Immature natural killer cell (primary cell): ENCODE measurements around the gene PCARE. TPM values are rescaled to one million over a fixed set of nuclear protein-coding genes. Genes with fewer than 3 reads are reported as not detected.

Source experiments
- DNase-seq, 3 donors: peaks; one replicate each; pipeline ENCODE4 v3.0.0; 2022; ENCODE audit warnings: mixed read lengths in 1 of 3
- H3K27ac Mint-ChIP-seq, 6 donors: one replicate each; pipeline ENCODE4 v1.8.0; 2020; ENCODE audit warnings: mixed read lengths in 6 of 6, mild to moderate bottlenecking in 5 of 6, inconsistent platforms in 4 of 6, moderate library complexity in 3 of 6
- H3K27me3 Mint-ChIP-seq, 3 donors: one replicate each; pipeline ENCODE4 v1.8.0; 2020 to 2021; ENCODE audit warnings: low read depth in 3 of 3, mild to moderate bottlenecking in 3 of 3, mixed read lengths in 3 of 3, moderate library complexity in 3 of 3, inconsistent platforms in 1 of 3
- H3K36me3 Mint-ChIP-seq, 3 donors: one replicate each; pipeline ENCODE4 v1.8.0; 2020; ENCODE audit warnings: mixed read lengths in 3 of 3, inconsistent platforms in 2 of 3, mild to moderate bottlenecking in 2 of 3
- H3K4me1 Mint-ChIP-seq, 2 donors: one replicate each; pipeline ENCODE4 v1.8.0; 2020; ENCODE audit warnings: inconsistent platforms in 2 of 2, mild to moderate bottlenecking in 2 of 2, mixed read lengths in 2 of 2, moderate library complexity in 1 of 2
- H3K4me3 Mint-ChIP-seq, 5 donors: one replicate each; pipeline ENCODE4 v1.8.0; 2020; ENCODE audit warnings: mild to moderate bottlenecking in 5 of 5, mixed read lengths in 5 of 5, inconsistent platforms in 3 of 5, moderate library complexity in 3 of 5
- H3K9me3 Mint-ChIP-seq, 6 donors: one replicate each; pipeline ENCODE4 v1.8.0; 2020; ENCODE audit warnings: mild to moderate bottlenecking in 6 of 6, mixed read lengths in 6 of 6, inconsistent platforms in 4 of 6, moderate library complexity in 3 of 6
- polyA plus RNA-seq, 3 donors: library from polyadenylated mRNA; unstranded; fragments of 300-500 nt; fragmentation: Illumina TruSeq; gene quantifications; one replicate each; pipeline ENCODE4 v1.2.3, GENCODE V29; 2021

PCARE gene
- polyA plus RNA-seq, 3 donors from 2014 or later, result not detected

GRCh38 chr2:29014811-29015421 lies 59.4 kb downstream of the PCARE start:
- Mint-ChIP-seq H3K4me1 (peaks cover 83 to 94% of the 10 kb centered on the region in 2 donors), H3K27me3 (peaks cover 17 to 43% (median 39%) of the 10 kb centered on the region in 3 donors), H3K36me3 (peaks cover 8 to 17% (median 9%) of the 10 kb centered on the region in 3 donors), H3K9me3 (no peaks in the 10 kb centered on the region), H3K27ac (peak overlapping the region; percentile 99 to 100 (median 100)), H3K4me3 (peak overlapping the region; percentile 87 to 95 (median 93))
- peak; percentile 85 to 87 (median 85) for DNase-seq

DNA sequence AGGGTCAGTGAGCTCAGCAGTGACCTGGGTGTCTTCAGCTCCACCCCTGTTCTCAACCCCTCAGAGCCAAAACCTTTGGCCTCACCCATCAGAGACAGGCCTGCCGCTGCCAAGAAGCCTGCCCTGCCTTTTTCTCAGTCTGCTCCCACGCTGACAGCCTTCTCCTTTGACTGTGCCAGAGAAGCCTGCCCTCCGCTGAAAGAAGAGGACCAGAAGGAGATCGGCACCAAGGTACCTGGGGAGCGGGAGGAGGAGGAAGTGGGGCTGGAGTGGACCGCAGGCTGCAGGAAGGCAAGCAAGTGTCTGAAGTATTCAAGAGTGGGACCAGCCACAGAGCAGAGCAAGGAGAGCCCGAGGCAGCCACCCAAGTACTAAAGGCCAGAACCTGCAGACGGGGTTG lies 60.0 kb downstream of the PCARE start:
- no peak for DNase-seq
- Mint-ChIP-seq H3K9me3 (no peaks in the 10 kb centered on the region), H3K4me3 (peak overlapping the region; percentile 87 to 95 (median 93)), H3K4me1 (peaks cover 84 to 94% of the 10 kb centered on the region in 2 donors), H3K27ac (peak overlapping the region; percentile 99 to 100 (median 100)), H3K27me3 (peaks cover 19 to 47% (median 39%) of the 10 kb centered on the region in 3 donors), H3K36me3 (peaks cover 3 to 11% (median 4%) of the 10 kb centered on the region in 3 donors)

DNA sequence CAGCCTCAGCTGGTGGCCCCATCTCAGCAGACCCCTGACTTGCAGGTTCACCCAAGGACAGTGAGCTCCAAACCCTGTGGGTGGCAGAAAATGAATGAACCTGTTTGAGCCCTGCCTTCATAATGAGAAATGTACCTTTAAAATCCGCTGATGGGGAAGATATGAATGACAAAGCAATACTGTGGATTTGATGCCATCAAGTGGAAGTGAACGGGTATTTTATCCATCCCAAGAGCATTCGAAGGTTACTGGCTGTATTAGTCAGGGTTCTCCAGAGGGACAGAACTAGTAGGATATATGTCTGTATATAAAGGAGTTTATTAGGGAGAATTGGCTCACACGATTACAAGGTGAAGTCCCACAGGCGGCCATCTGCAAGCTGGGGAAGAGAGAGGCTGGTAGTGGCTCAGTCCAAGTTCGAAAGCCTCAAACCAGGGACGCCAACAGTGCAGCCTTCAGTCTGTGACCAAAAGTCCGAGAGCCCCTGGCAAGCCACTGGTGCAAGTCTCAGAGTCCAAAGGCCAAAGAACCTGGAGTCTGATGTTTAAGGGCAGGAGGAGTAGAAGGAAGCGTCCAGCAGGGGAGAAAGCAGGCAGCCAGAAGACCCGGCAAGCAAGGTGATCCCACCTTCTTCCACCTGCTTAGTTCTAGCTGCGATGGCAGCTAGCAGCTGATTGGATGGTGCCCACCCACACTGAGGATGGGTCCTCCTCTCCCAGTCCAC lies 61.1 kb downstream of the PCARE start:
- DNase-seq, result peak in 2 of 3 donors; percentile 14 to 25
- H3K27ac Mint-ChIP-seq, result peak overlapping the region; percentile 99 to 100 (median 100)
- peaks cover 0 to 8% (median 4%) of the 10 kb centered on the region in 3 donors for H3K36me3 Mint-ChIP-seq
- no peaks in the 10 kb centered on the region for H3K9me3 Mint-ChIP-seq
- H3K4me1 Mint-ChIP-seq, result peaks cover 91 to 93% of the 10 kb centered on the region in 2 donors
- H3K4me3 Mint-ChIP-seq, result peak overlapping the region; percentile 87 to 95 (median 93)
- peaks cover 22 to 54% (median 39%) of the 10 kb centered on the region in 3 donors for H3K27me3 Mint-ChIP-seq

DNA sequence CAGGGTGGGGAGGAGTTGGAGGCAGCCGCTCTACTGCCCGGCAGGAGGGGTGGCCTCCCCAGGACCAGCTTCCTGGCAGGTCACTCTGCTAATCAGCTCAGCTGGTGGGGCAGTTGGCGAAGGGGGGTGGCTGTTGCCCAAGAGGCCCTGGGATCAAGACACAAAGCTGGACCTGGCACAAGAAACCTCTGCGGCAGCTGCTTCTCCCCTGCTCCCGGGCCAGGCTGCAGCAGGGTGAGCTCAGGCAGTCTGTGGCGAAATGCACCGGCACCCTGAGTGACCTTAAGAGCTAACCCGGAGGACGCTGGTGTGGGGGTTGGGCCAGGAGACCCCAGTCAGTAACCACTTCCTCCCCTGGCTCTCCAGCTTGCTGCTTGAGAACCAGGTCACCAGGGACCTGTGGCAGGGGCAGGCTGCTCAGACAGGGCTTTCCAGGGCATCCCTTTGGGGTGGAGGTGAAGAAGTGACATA lies 62.1 kb downstream of the PCARE start:
- H3K27ac Mint-ChIP-seq, result peak overlapping the region; percentile 99 to 100 (median 100)
- peaks cover 87 to 88% of the 10 kb centered on the region in 2 donors for H3K4me1 Mint-ChIP-seq
- H3K36me3 Mint-ChIP-seq, result peaks cover 0 to 5% (median 4%) of the 10 kb centered on the region in 3 donors
- H3K27me3 Mint-ChIP-seq, result peaks cover 22 to 54% (median 39%) of the 10 kb centered on the region in 3 donors
- DNase-seq, result peak; percentile 87 to 90 (median 88)
- H3K9me3 Mint-ChIP-seq, result no peaks in the 10 kb centered on the region
- H3K4me3 Mint-ChIP-seq, result peak overlapping the region; percentile 87 to 95 (median 93)

Other genes with a start within 250 kb of the PCARE start
- 10 to 100 TPM; 13.1 to 20.5 (median 16.3) TPM for gene TRMT61B, start 204.2 kb downstream of the PCARE start, polyA plus RNA-seq
- gene WDR43, start 179.9 kb downstream of the PCARE start, polyA plus RNA-seq, result 10 to 100 TPM; 14.2 to 24.6 (median 21.9) TPM
- 10 to 100 TPM in 1 of 3 donors, 1 to 10 TPM in 2; 3.1 to 13.0 (median 9.5) TPM for gene TOGARAM2, start 93.2 kb downstream of the PCARE start, polyA plus RNA-seq
- 10 to 100 TPM; 20.4 to 32.7 (median 20.5) TPM for gene CLIP4, start 40.9 kb upstream of the PCARE start, polyA plus RNA-seq